Neural progenitor cell (in vitro differentiated cells): ENCODE data around the gene STBD1.

Experiments
- CTCF ChIP-seq: fragments of 200-600 bp; sonication (generic); IDR thresholded peaks from 2 replicates; pipeline ENCODE4 v1.5.1; 2017; ENCODE audit warnings: antibody characterized with exemption, mild to moderate bottlenecking
- EZH2 ChIP-seq: fragments of 200-600 bp; sonication (generic); IDR thresholded peaks from 2 replicates; pipeline ENCODE4 v1.6.1; 2017; ENCODE audit warnings: antibody characterized with exemption, mild to moderate bottlenecking, moderate library complexity
- EZH2phosphoT487 ChIP-seq: fragments of 200-600 bp; sonication (generic); IDR thresholded peaks from 2 replicates; pipeline ENCODE4 v1.6.1; 2017; ENCODE audit warnings: antibody characterized with exemption

GRCh38 chr4:76325072-76325471, 18.5 kb downstream of the STBD1 start:
- TF ChIP-seq CTCF = no peak
- no peak for TF ChIP-seq EZH2
- no peak for TF ChIP-seq EZH2phosphoT487
